OCI-LY7 (cell line): ENCODE data around the gene TMEM164. TPM values are rescaled to one million over a fixed set of nuclear protein-coding genes. Genes with fewer than 3 reads are reported as not detected.

ENCODE experiments used
- BruUV-seq: library from RNA; stranded (reverse); fragments of 400-500 nt; replicated peaks from 2 replicates; lab custom pipeline; 2021; lab: Mats Ljungman, UMichigan
- CTCF ChIA-PET: fragments of 300-600 bp; sonication (Branson Sonifier 250); formaldehyde crosslinking; loops from one replicate; lab custom pipeline; 2022; ENCODE audit warnings: antibody characterized with exemption; ENCODE audit not compliant: unreplicated experiment; lab: Charles Lee
- POLR2A ChIA-PET: fragments of 300-600 bp; sonication (Branson Sonifier 250); formaldehyde crosslinking; loops from one replicate; lab custom pipeline; 2022; ENCODE audit warnings: antibody characterized with exemption; lab: Charles Lee
- DNase-seq: peaks from one replicate; pipeline ENCODE4 v3.0.0-alpha.2; 2015; ENCODE audit warnings: low spot score
- H2AFZ ChIP-seq: fragments of 200-600 bp; sonication (generic), shearing (Covaris generic); 2 replicates; pipeline ENCODE4 v1.6.1; 2014; ENCODE audit warnings: mild to moderate bottlenecking, antibody characterized with exemption, low read length, moderate library complexity
- H3K27ac ChIP-seq: fragments of 200-600 bp; sonication (generic); 2 replicates; pipeline ENCODE4 v1.5.1; 2014; ENCODE audit warnings: mixed run types, low read depth, mild to moderate bottlenecking, moderate library complexity, low read length, inconsistent platforms; ENCODE audit not compliant: poor library complexity, severe bottlenecking
- H3K36me3 ChIP-seq: fragments of 200-600 bp; sonication (generic); 2 replicates; pipeline ENCODE4 v1.6.1; 2014; ENCODE audit warnings: mild to moderate bottlenecking, antibody characterized with exemption, low read length, moderate library complexity, mixed read lengths; ENCODE audit not compliant: insufficient read depth
- H3K4me1 ChIP-seq: fragments of 200-600 bp; sonication (generic); 2 replicates; pipeline ENCODE4 v1.5.1; 2014; ENCODE audit warnings: mild to moderate bottlenecking, low read length; ENCODE audit not compliant: insufficient read depth, poor library complexity, severe bottlenecking
- H3K4me2 ChIP-seq: fragments of 200-600 bp; sonication (generic); 2 replicates; pipeline ENCODE4 v1.6.1; 2014; ENCODE audit warnings: mild to moderate bottlenecking, low read length
- H3K4me3 ChIP-seq: fragments of 200-600 bp; sonication (generic); 2 replicates; pipeline ENCODE4 v1.5.1; 2014; ENCODE audit warnings: mild to moderate bottlenecking, low read depth, low read length; ENCODE audit not compliant: poor library complexity, severe bottlenecking
- H3K79me2 ChIP-seq: fragments of 200-600 bp; sonication (generic); 2 replicates; pipeline ENCODE4 v1.6.1; 2016; ENCODE audit warnings: low read depth, mild to moderate bottlenecking, low read length, moderate library complexity, mixed read lengths; ENCODE audit not compliant: insufficient read depth
- H3K9me2 ChIP-seq: fragments of 200-600 bp; sonication (generic); 2 replicates; pipeline ENCODE4 v1.6.1; 2016; ENCODE audit warnings: mild to moderate bottlenecking, low read length, mixed read lengths; ENCODE audit not compliant: insufficient read depth
- H3K9me3 ChIP-seq: fragments of 200-600 bp; sonication (generic); 2 replicates; pipeline ENCODE4 v1.6.1; 2014; ENCODE audit warnings: mild to moderate bottlenecking, mixed run types, low read length, mixed read lengths
- H4K20me1 ChIP-seq: fragments of 200-600 bp; sonication (generic); 2 replicates; pipeline ENCODE4 v1.6.1; 2014; ENCODE audit warnings: mild to moderate bottlenecking, antibody characterized with exemption, low read length, moderate library complexity, mixed read lengths; ENCODE audit not compliant: insufficient read depth
- EZH2phosphoT487 ChIP-seq: fragments of 200-600 bp; sonication (generic); IDR thresholded peaks from 2 replicates; pipeline ENCODE4 v1.6.1; 2018; ENCODE audit warnings: low read depth, borderline replicate concordance, mild to moderate bottlenecking, mixed run types, antibody characterized with exemption, low read length, moderate library complexity, mixed read lengths
- intact Hi-C: fragments of 100-400 bp; cut with micrococcal nuclease; formaldehyde crosslinking; loops from one replicate; pipeline ENCODE4 v1.10.0; 2022; ENCODE audit not compliant: unreplicated experiment
- total RNA-seq, 2 experiments: library from RNA; depleted of rRNA in 1 of 2; stranded (reverse); fragments of >200 nt in 1 of 2; shearing (Covaris generic) in 1 of 2; gene quantifications; 2 replicates each; pipeline ENCODE4 v1.2.3, GENCODE V29; 2014 to 2022
- TF ChIP-seq, protein P1 (sequence below): fragments of 200-600 bp; sonication (generic); conservative IDR thresholded peaks from 2 replicates; pipeline ENCODE4 v1.5.1; 2014; ENCODE audit warnings: mild to moderate bottlenecking, antibody characterized with exemption, low read length, moderate library complexity, mixed read lengths

TMEM164 gene
- total RNA-seq, 2 experiments from 2014 or later = 7.2 to 11.1 TPM

- H2AFZ ChIP-seq = no peak overlapping the region
- no peaks in the 10 kb centered on the region for H3K9me3 ChIP-seq
- ChIA-PET CTCF (no interaction called here), POLR2A (no interaction called here)
- TF ChIP-seq EZH2phosphoT487 = no peak
- TF ChIP-seq, protein P1, sequence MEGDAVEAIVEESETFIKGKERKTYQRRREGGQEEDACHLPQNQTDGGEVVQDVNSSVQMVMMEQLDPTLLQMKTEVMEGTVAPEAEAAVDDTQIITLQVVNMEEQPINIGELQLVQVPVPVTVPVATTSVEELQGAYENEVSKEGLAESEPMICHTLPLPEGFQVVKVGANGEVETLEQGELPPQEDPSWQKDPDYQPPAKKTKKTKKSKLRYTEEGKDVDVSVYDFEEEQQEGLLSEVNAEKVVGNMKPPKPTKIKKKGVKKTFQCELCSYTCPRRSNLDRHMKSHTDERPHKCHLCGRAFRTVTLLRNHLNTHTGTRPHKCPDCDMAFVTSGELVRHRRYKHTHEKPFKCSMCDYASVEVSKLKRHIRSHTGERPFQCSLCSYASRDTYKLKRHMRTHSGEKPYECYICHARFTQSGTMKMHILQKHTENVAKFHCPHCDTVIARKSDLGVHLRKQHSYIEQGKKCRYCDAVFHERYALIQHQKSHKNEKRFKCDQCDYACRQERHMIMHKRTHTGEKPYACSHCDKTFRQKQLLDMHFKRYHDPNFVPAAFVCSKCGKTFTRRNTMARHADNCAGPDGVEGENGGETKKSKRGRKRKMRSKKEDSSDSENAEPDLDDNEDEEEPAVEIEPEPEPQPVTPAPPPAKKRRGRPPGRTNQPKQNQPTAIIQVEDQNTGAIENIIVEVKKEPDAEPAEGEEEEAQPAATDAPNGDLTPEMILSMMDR = no peak
- no peak overlapping the region for H3K4me3 ChIP-seq
- no peaks in the 10 kb centered on the region for H4K20me1 ChIP-seq
- H3K36me3 ChIP-seq = no peaks in the 10 kb centered on the region
- H3K79me2 ChIP-seq = no peaks in the 10 kb centered on the region
- no peak overlapping the region for H3K4me2 ChIP-seq
- DNase-seq = no peak
- H3K9me2 ChIP-seq = no peaks in the 10 kb centered on the region
- no peaks in the 10 kb centered on the region for H3K4me1 ChIP-seq
- no TSS peak for BruUV-seq
- intact Hi-C loops = no loop called here
- no peak overlapping the region for H3K27ac ChIP-seq
Measured at GRCh38 chrX:110081740-110082139, 78.8 kb downstream of the TMEM164 start.

DNA sequence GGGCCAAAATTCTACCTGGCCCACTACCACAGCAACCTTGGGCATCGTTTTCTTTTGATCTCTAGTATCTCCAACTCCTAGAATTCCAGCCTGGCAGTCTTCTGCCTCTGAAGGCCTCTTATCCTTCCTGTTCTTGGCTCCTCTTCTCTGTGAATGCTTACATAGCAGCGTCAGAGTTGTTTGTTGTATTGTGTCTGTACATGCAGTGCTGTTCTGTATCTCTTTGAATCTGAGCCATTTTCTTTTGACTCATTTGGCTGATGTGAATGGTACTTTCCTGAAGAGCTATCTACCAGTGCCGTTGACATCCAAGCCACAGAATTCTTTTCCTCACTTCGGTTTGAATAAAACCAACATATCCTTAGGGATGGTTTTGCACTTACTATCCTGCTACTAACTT, 79.2 kb downstream of the TMEM164 start:
- no TSS peak for BruUV-seq
- no peak for DNase-seq
- no peak overlapping the region for H3K27ac ChIP-seq
- H3K9me3 ChIP-seq = no peaks in the 10 kb centered on the region
- no peak overlapping the region for H2AFZ ChIP-seq
- H3K36me3 ChIP-seq = no peaks in the 10 kb centered on the region
- no peak overlapping the region for H3K4me2 ChIP-seq
- H3K4me3 ChIP-seq = no peak overlapping the region
- TF ChIP-seq EZH2phosphoT487 = no peak
- TF ChIP-seq, protein P1 = no peak
- intact Hi-C loops = no loop called here
- H4K20me1 ChIP-seq = no peaks in the 10 kb centered on the region
- no peaks in the 10 kb centered on the region for H3K4me1 ChIP-seq
- ChIA-PET POLR2A (no interaction called here), CTCF (no interaction called here)
- H3K79me2 ChIP-seq = no peaks in the 10 kb centered on the region
- no peaks in the 10 kb centered on the region for H3K9me2 ChIP-seq

- Histone ChIP-seq H4K20me1 (no peaks in the 10 kb centered on the region), H3K4me1 (no peaks in the 10 kb centered on the region), H3K9me3 (no peaks in the 10 kb centered on the region), H2AFZ (no peak overlapping the region), H3K36me3 (no peaks in the 10 kb centered on the region), H3K4me3 (no peak overlapping the region), H3K27ac (no peak overlapping the region), H3K79me2 (no peaks in the 10 kb centered on the region), H3K9me2 (no peaks in the 10 kb centered on the region), H3K4me2 (no peak overlapping the region)
- no peak for DNase-seq
- ChIA-PET CTCF (no interaction called here), POLR2A (no interaction called here)
- intact Hi-C loops = no loop called here
- no TSS peak for BruUV-seq
- TF ChIP-seq EZH2phosphoT487 = no peak
- TF ChIP-seq, protein P1 = no peak
Measured at GRCh38 chrX:110086162-110086915, 83.4 kb downstream of the TMEM164 start.
